Astrocyte (in vitro differentiated cells and primary cell): ENCODE measurements around the gene SNCB.

Experiments used
- CTCF ChIP-seq: IDR thresholded peaks from 2 replicates; pipeline ENCODE4 v1.5.1; 2011; ENCODE audit warnings: low read depth, mild to moderate bottlenecking, inconsistent platforms, low read length, moderate library complexity; ENCODE audit not compliant: insufficient read depth
- EZH2 ChIP-seq: IDR thresholded peaks from 2 replicates; pipeline ENCODE4 v1.6.1; 2012; ENCODE audit warnings: mild to moderate bottlenecking, low read length, inconsistent platforms; ENCODE audit not compliant: insufficient read depth

- TF ChIP-seq CTCF (no peak), EZH2 (no peak)
These were observed 949 bp downstream of the SNCB start for GRCh38 chr5:176629317-176629852.
